UCSD-AML1 (cell line): ENCODE data around the gene PTCHD1.

Source experiments
- DNase-seq: peaks from one replicate; lab custom pipeline; 2025; ENCODE audit not compliant: unreplicated experiment; lab: John Stamatoyannopoulos, UW

PTCHD1 gene

GRCh38 chrX:23344904-23345271 lies 10.2 kb downstream of the PTCHD1 start:
- DNase-seq: no peak

- no peak for DNase-seq
These were observed 21.5 kb downstream of the PTCHD1 start for GRCh38 chrX:23356189-23356588.

- no peak for DNase-seq
These were observed 29.8 kb downstream of the PTCHD1 start for GRCh38 chrX:23364416-23364815.

GRCh38 chrX:23365541-23365940 lies 30.9 kb downstream of the PTCHD1 start:
- no peak for DNase-seq

GRCh38 chrX:23366914-23367313 lies 32.3 kb downstream of the PTCHD1 start:
- no peak for DNase-seq

- no peak for DNase-seq
These were observed 34.4 kb downstream of the PTCHD1 start for GRCh38 chrX:23369027-23369426.

- no peak for DNase-seq
These were observed 37.7 kb downstream of the PTCHD1 start for GRCh38 chrX:23372220-23372902.

- DNase-seq: no peak
These were observed 38.6 kb downstream of the PTCHD1 start for GRCh38 chrX:23373129-23373804.

GRCh38 chrX:23374291-23374690 lies 39.6 kb downstream of the PTCHD1 start:
- no peak for DNase-seq

- DNase-seq: no peak
These were observed 41.9 kb downstream of the PTCHD1 start for GRCh38 chrX:23376581-23376980.

- peak; percentile 12 for DNase-seq
These were observed 45.9 kb downstream of the PTCHD1 start for GRCh38 chrX:23380581-23380980.

- DNase-seq: peak; percentile 37
These were observed 46.7 kb downstream of the PTCHD1 start for GRCh38 chrX:23381099-23382087.

GRCh38 chrX:23382572-23382971 lies 47.9 kb downstream of the PTCHD1 start:
- DNase-seq: no peak

- DNase-seq: no peak
These were observed 48.8 kb downstream of the PTCHD1 start for GRCh38 chrX:23383411-23383810.

- no peak for DNase-seq
These were observed 50.6 kb downstream of the PTCHD1 start for GRCh38 chrX:23385242-23385641.

- DNase-seq: no peak
These were observed 51.6 kb downstream of the PTCHD1 start for GRCh38 chrX:23386260-23386659.

GRCh38 chrX:23386726-23387125 lies 52.1 kb downstream of the PTCHD1 start:
- DNase-seq: no peak

GRCh38 chrX:23387550-23388184 lies 53.0 kb downstream of the PTCHD1 start:
- DNase-seq: no peak

- DNase-seq: no peak
These were observed 54.6 kb downstream of the PTCHD1 start for GRCh38 chrX:23389196-23389792.

- DNase-seq: no peak
These were observed 56.3 kb downstream of the PTCHD1 start for GRCh38 chrX:23390979-23391378.

- DNase-seq: no peak
These were observed 57.5 kb downstream of the PTCHD1 start for GRCh38 chrX:23392195-23392594.
